HEK293 (cell line): Measurements from ENCODE around the gene ECT2L.

ENCODE experiments used
- CTCF ChIA-PET: fragments of 350-600 bp; formaldehyde crosslinking; extraction: SDS; loops from one replicate; lab custom pipeline; 2021; ENCODE audit warnings: antibody characterized with exemption; lab: Yijun Ruan, JAX
- POLR2A ChIA-PET: fragments of 300-600 bp; formaldehyde crosslinking; extraction: SDS; loops from one replicate; lab custom pipeline; 2020; ENCODE audit warnings: antibody characterized with exemption, inconsistent platforms; lab: Yijun Ruan, JAX
- H3K27ac ChIP-seq: fragments of 200-500 bp; sonication (Bioruptor generic); 2 replicates; pipeline ENCODE4 v1.5.1; 2014; ENCODE audit warnings: low read depth, low read length, control low read depth, inconsistent platforms; ENCODE audit errors: extremely low read depth
- H3K36me3 ChIP-seq, 2 experiments: fragments of 200-500 bp in 1 of 2; sonication (Bioruptor generic) in 1 of 2; 1 replicate in 1 of 2; 2 replicates in 1 of 2; pipeline ENCODE4 v1.5.1; 2014 to 2017; ENCODE audit warnings: inconsistent platforms in 2 of 2, low read length in 2 of 2; ENCODE audit not compliant: control insufficient read depth in 2 of 2, insufficient read depth in 1 of 2
- H3K4me1 ChIP-seq: fragments of 200-500 bp; sonication (Bioruptor generic); 2 replicates; pipeline ENCODE4 v1.5.1; 2014; ENCODE audit warnings: mild to moderate bottlenecking, low read length, inconsistent platforms; ENCODE audit not compliant: control insufficient read depth, insufficient read depth
- H3K4me3 ChIP-seq: 2 replicates; pipeline ENCODE4 v1.5.1; 2011; ENCODE audit warnings: low read depth, mild to moderate bottlenecking, control low read depth, low read length, moderate library complexity
- H3K9me3 ChIP-seq: fragments of 200-500 bp; sonication (Bioruptor generic); 2 replicates; pipeline ENCODE4 v1.5.1; 2014; ENCODE audit warnings: low read depth, low read length, inconsistent platforms; ENCODE audit not compliant: control insufficient read depth, insufficient read depth
- BCL11B ChIP-seq: fragments of 450-650 bp; formaldehyde crosslinking; IDR thresholded peaks from 2 replicates; pipeline ENCODE4 v1.5.1; 2016; ENCODE audit warnings: low read depth, missing biosample characterization, missing genetic modification characterization
- HOXD13 ChIP-seq: sonication (generic); formaldehyde crosslinking; IDR thresholded peaks from 2 replicates; pipeline ENCODE4 v1.8.0; 2022; ENCODE audit warnings: missing genetic modification reagents, borderline replicate concordance
- KLF1 ChIP-seq: fragments of 450-650 bp; formaldehyde crosslinking; IDR thresholded peaks from 2 replicates; pipeline ENCODE4 v1.5.1; 2016; ENCODE audit warnings: missing biosample characterization, missing genetic modification characterization
- KLF7 ChIP-seq: fragments of 450-650 bp; formaldehyde crosslinking; IDR thresholded peaks from 2 replicates; pipeline ENCODE4 v1.5.1; 2016; ENCODE audit warnings: missing biosample characterization, missing genetic modification characterization, borderline replicate concordance
- SCRT2 ChIP-seq: fragments of 450-650 bp; formaldehyde crosslinking; IDR thresholded peaks from 2 replicates; pipeline ENCODE4 v1.5.1; 2016; ENCODE audit warnings: missing biosample characterization, missing genetic modification characterization
- SP3 ChIP-seq: fragments of 450-650 bp; formaldehyde crosslinking; IDR thresholded peaks from 2 replicates; pipeline ENCODE4 v1.5.1; 2016; ENCODE audit warnings: missing biosample characterization, missing genetic modification characterization
- TRIM28 ChIP-seq: IDR thresholded peaks from 2 replicates; pipeline ENCODE4 v1.6.1; 2011; ENCODE audit warnings: low read length, control low read depth, borderline replicate concordance
- ZNF174 ChIP-seq: fragments of 450-650 bp; formaldehyde crosslinking; IDR thresholded peaks from 2 replicates; pipeline ENCODE4 v1.5.0; 2017; ENCODE audit warnings: missing biosample characterization, mild to moderate bottlenecking, missing genetic modification characterization
- ZNF266 ChIP-seq: fragments of 450-650 bp; formaldehyde crosslinking; IDR thresholded peaks from 2 replicates; pipeline ENCODE4 v1.5.1; 2016; ENCODE audit warnings: missing biosample characterization, missing genetic modification characterization, low read depth
- ZNF324 ChIP-seq: fragments of 450-650 bp; formaldehyde crosslinking; IDR thresholded peaks from 2 replicates; pipeline ENCODE4 v1.5.1; 2016; ENCODE audit warnings: missing biosample characterization, missing genetic modification characterization
- ZNF426 ChIP-seq: fragments of 450-650 bp; formaldehyde crosslinking; IDR thresholded peaks from 2 replicates; pipeline ENCODE4 v1.5.1; 2017; ENCODE audit warnings: missing biosample characterization, missing genetic modification characterization, mild to moderate bottlenecking, inconsistent platforms, moderate library complexity
- ZNF473 ChIP-seq: fragments of 450-650 bp; formaldehyde crosslinking; IDR thresholded peaks from 2 replicates; pipeline ENCODE4 v1.5.1; 2017; ENCODE audit warnings: missing biosample characterization, missing genetic modification characterization
- ZNF521 ChIP-seq: fragments of 450-650 bp; formaldehyde crosslinking; IDR thresholded peaks from 2 replicates; pipeline ENCODE4 v1.5.1; 2017; ENCODE audit warnings: missing biosample characterization, mild to moderate bottlenecking, missing genetic modification characterization
- ZNF558 ChIP-seq: fragments of 450-650 bp; formaldehyde crosslinking; IDR thresholded peaks from 2 replicates; pipeline ENCODE4 v1.5.1; 2016; ENCODE audit warnings: missing biosample characterization, missing genetic modification characterization
- ZNF585B ChIP-seq: fragments of 450-650 bp; formaldehyde crosslinking; IDR thresholded peaks from 2 replicates; pipeline ENCODE4 v1.5.1; 2016; ENCODE audit warnings: missing biosample characterization, missing genetic modification characterization
- ZNF610 ChIP-seq: fragments of 450-650 bp; formaldehyde crosslinking; IDR thresholded peaks from 2 replicates; pipeline ENCODE4 v1.5.1; 2016; ENCODE audit warnings: missing biosample characterization, missing genetic modification characterization, borderline replicate concordance
- ZNF707 ChIP-seq: fragments of 450-650 bp; formaldehyde crosslinking; IDR thresholded peaks from 2 replicates; pipeline ENCODE4 v1.5.1; 2016; ENCODE audit warnings: missing biosample characterization, missing genetic modification characterization
- TF ChIP-seq, protein P1 (sequence below): fragments of 450-650 bp; formaldehyde crosslinking; IDR thresholded peaks from 2 replicates; pipeline ENCODE4 v1.5.1; 2017; ENCODE audit warnings: missing biosample characterization, missing genetic modification characterization
- TF ChIP-seq, protein P2 (sequence below): fragments of 450-650 bp; IDR thresholded peaks from 2 replicates; pipeline ENCODE4 v1.5.1; 2018; ENCODE audit warnings: missing biosample characterization, mild to moderate bottlenecking, missing genetic modification characterization
- TF ChIP-seq, protein P3 (sequence below): fragments of 450-650 bp; formaldehyde crosslinking; IDR thresholded peaks from 2 replicates; pipeline ENCODE4; 2016; ENCODE audit warnings: missing biosample characterization, missing genetic modification characterization
- TF ChIP-seq, protein P4 (sequence below): fragments of 450-650 bp; formaldehyde crosslinking; IDR thresholded peaks from 2 replicates; pipeline ENCODE4 v1.5.1; 2016; ENCODE audit warnings: missing biosample characterization, missing genetic modification characterization
- TF ChIP-seq, protein P5 (sequence below): fragments of 450-650 bp; IDR thresholded peaks from 2 replicates; pipeline ENCODE4 v1.5.1; 2018; ENCODE audit warnings: missing biosample characterization, missing genetic modification characterization

Gene ECT2L

DNA sequence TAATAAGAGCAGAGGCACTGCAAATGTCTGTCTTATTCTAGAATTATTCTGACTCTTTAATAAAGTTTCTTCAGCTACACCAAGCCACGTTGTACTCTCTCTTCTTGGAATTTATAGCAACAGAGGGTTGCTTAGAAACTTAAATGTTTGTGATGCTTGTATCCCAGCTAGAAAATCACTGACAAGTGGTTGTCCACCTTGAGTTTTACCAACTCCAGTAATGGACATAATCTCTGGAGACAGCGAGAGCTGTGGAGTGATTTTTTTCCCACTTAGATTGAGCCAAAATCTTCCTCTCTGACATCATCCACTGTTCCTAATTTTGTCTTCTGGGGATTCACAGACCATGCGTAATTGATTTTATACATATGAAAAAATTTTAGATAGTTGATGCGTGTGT, 8.0 kb downstream of the ECT2L start:
- POLR2A ChIA-PET: no interaction called here
- CTCF ChIA-PET: interaction anchor here (0.6 to 1.2 kb wide), 3 partner anchors 12 to 306 kb away, joined by 3 read pairs; no protein-coding TSS in a partner anchor

DNA sequence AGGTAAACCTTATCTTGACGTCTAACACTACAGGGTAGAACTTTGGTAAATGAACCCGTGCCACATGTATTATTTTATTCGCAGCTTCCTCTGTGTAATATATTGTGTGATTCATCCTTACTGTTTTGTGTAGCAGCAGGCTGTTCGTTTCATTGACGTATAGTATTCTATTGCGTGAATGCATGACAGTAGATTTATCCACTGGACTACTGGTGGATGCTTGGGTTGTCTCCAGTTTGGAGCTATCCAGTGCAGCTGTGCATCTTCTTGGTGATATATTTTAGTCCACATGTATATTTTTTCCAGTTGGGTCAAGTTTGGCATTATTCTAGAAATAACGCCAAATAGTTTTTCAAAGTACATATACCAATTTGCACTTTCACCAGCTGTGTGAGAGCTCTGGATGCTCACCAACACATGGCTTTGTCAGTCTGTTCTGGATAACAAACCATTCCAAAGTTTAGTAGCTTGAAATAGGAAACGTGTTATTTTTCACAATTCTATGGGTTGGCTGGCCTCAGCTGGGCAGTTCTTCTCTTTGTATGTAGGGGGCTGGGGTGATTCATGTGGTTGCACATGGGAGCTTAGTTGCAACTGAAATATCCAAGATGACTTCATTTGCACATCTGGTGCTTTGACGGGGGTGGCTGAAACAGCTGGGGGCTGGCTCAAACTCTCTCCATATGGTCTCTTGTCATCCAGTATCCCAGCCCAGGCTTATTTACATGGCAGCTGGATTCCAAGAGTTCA, 9.3 kb downstream of the ECT2L start:
- Histone ChIP-seq H3K4me3 (no peak overlapping the region), H3K9me3 (no peaks in the 10 kb centered on the region), H3K27ac (no peak overlapping the region), H3K36me3 (no peaks in the 10 kb centered on the region), H3K4me1 (no peaks in the 10 kb centered on the region)
- no peak for TF ChIP-seq ZNF610 (tag by site-specific recombination)
- TF ChIP-seq KLF1 (tag by site-specific recombination): no peak
- no peak for TF ChIP-seq ZNF521 (tag by site-specific recombination)
- TF ChIP-seq, protein P1, sequence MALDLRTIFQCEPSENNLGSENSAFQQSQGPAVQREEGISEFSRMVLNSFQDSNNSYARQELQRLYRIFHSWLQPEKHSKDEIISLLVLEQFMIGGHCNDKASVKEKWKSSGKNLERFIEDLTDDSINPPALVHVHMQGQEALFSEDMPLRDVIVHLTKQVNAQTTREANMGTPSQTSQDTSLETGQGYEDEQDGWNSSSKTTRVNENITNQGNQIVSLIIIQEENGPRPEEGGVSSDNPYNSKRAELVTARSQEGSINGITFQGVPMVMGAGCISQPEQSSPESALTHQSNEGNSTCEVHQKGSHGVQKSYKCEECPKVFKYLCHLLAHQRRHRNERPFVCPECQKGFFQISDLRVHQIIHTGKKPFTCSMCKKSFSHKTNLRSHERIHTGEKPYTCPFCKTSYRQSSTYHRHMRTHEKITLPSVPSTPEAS: no peak
- no peak for TF ChIP-seq HOXD13
- POLR2A ChIA-PET: no interaction called here
- CTCF ChIA-PET: interaction anchor here (0.6 to 2.0 kb wide), 4 partner anchors 11 to 185 kb away, joined by 3 to 10 read pairs (median 4); partner anchors contain the start of gene REPS1

More for the DNA sequence above, 8.0 kb downstream of the ECT2L start:
- Histone ChIP-seq H3K36me3 (no peaks in the 10 kb centered on the region), H3K4me1 (no peaks in the 10 kb centered on the region), H3K4me3 (no peak overlapping the region), H3K27ac (no peak overlapping the region), H3K9me3 (no peaks in the 10 kb centered on the region)
- TF ChIP-seq KLF7: no peak
- no peak for TF ChIP-seq ZNF174 (tag by site-specific recombination)
- TF ChIP-seq ZNF324 (tag by site-specific recombination): no peak
- TF ChIP-seq, protein P2, sequence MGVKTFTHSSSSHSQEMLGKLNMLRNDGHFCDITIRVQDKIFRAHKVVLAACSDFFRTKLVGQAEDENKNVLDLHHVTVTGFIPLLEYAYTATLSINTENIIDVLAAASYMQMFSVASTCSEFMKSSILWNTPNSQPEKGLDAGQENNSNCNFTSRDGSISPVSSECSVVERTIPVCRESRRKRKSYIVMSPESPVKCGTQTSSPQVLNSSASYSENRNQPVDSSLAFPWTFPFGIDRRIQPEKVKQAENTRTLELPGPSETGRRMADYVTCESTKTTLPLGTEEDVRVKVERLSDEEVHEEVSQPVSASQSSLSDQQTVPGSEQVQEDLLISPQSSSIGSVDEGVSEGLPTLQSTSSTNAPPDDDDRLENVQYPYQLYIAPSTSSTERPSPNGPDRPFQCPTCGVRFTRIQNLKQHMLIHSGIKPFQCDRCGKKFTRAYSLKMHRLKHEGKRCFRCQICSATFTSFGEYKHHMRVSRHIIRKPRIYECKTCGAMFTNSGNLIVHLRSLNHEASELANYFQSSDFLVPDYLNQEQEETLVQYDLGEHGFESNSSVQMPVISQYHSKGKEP (tag by site-specific recombination): no peak
- TF ChIP-seq TRIM28: no peak
- no peak for TF ChIP-seq ZNF266 (tag by site-specific recombination)
- TF ChIP-seq, protein P3, sequence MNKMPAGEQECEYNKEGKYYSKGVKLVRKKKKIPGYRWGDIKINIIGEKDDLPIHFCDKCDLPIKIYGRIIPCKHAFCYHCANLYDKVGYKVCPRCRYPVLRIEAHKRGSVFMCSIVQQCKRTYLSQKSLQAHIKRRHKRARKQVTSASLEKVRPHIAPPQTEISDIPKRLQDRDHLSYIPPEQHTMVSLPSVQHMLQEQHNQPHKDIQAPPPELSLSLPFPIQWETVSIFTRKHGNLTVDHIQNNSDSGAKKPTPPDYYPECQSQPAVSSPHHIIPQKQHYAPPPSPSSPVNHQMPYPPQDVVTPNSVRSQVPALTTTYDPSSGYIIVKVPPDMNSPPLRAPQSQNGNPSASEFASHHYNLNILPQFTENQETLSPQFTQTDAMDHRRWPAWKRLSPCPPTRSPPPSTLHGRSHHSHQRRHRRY (tag by site-specific recombination): no peak
- TF ChIP-seq SP3: no peak
- no peak for TF ChIP-seq SCRT2
- TF ChIP-seq ZNF558 (tag by site-specific recombination): no peak
- no peak for TF ChIP-seq ZNF707
- TF ChIP-seq, protein P4, sequence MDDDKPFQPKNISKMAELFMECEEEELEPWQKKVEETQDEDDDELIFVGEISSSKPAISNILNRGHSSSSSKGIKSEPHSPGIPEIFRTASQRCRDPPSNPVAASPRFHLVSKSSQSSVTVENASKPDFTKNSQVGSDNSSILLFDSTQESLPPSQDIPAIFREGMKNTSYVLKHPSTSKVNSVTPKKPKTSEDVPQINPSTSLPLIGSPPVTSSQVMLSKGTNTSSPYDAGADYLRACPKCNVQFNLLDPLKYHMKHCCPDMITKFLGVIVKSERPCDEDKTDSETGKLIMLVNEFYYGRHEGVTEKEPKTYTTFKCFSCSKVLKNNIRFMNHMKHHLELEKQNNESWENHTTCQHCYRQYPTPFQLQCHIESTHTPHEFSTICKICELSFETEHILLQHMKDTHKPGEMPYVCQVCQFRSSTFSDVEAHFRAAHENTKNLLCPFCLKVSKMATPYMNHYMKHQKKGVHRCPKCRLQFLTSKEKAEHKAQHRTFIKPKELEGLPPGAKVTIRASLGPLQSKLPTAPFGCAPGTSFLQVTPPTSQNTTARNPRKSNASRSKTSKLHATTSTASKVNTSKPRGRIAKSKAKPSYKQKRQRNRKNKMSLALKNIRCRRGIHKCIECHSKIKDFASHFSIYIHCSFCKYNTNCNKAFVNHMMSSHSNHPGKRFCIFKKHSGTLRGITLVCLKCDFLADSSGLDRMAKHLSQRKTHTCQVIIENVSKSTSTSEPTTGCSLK (tag by site-specific recombination): no peak
- TF ChIP-seq ZNF585B (tag by site-specific recombination): no peak
- no peak for TF ChIP-seq BCL11B (tag by site-specific recombination)
- TF ChIP-seq, protein P5, sequence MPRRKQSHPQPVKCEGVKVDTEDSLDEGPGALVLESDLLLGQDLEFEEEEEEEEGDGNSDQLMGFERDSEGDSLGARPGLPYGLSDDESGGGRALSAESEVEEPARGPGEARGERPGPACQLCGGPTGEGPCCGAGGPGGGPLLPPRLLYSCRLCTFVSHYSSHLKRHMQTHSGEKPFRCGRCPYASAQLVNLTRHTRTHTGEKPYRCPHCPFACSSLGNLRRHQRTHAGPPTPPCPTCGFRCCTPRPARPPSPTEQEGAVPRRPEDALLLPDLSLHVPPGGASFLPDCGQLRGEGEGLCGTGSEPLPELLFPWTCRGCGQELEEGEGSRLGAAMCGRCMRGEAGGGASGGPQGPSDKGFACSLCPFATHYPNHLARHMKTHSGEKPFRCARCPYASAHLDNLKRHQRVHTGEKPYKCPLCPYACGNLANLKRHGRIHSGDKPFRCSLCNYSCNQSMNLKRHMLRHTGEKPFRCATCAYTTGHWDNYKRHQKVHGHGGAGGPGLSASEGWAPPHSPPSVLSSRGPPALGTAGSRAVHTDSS (tag by site-specific recombination): no peak
- TF ChIP-seq ZNF426 (tag by site-specific recombination): no peak
- no peak for TF ChIP-seq ZNF473 (tag by site-specific recombination)
